ENCODE results near the gene CTNNA3.
"Not testable (repeated sequence)": the region's sequence is repeated elsewhere in the genome, so short reads cannot be mapped to it uniquely, and the experiment has no call there.

Gene CTNNA3

DNA sequence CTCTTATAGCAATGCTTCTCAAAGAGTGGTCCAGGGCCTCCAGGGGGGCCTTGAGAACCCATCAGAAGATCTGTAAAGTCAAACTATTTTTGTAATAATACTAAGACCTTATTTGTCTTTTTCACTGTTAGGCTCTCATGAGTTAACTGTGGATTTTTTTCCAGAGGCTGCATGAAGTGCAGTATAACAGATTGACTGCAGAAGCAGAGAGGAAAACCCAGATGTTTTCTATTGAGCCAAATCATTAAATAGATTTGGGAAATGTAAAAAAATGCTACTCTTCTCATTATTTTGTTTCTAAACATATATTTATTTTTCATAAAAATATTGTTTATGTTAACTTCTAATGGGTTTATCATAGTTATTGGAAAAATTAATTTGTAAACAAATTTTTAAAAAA, 1359.2 kb downstream of the CTNNA3 start:
- DNase-seq: no peak

GRCh38 chr10:66335753-66336152, 1360.2 kb downstream of the CTNNA3 start:
- not testable (repeated sequence) for DNase-seq

DNA sequence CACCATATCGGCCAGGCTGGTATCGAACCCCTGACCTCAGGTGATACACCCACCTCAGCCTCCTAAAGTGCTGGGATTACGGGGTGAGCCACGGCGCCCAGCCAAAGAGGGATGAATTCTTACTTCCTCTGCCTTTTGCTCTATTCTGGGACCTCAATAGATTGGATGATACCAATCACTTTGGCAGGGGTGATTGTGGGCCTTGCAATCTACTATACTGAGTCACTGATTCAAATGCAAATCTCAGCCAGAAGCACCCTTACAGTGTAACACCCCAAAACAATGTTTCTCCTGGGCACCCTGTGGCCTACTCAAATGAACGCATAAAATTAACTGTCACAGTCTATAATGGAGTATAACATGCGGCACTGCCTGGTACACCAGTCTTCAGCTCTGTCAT, 1366.8 kb downstream of the CTNNA3 start:
- no peak for DNase-seq

GRCh38 chr10:66326876-66327275, 1369.1 kb downstream of the CTNNA3 start:
- DNase-seq: no peak

DNA sequence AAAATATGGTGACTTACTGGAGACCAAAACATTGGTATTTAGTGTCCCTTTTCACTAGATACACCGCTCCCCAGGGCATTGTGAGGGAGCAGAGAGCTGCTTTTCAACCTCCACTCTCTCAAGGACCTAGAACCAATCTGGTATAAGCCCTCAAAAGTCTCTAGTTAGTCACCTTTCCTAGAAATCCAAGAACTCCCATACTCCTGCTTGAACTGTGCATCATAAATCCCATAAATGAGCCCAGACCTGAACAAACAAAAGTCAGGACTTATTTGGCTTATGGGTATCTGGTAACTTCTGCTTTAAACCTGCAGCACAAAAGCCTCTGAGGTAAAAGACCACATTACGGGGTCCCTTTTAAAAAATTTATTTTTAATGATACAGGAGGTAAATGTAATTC, 1373.2 kb downstream of the CTNNA3 start:
- DNase-seq: no peak

DNA sequence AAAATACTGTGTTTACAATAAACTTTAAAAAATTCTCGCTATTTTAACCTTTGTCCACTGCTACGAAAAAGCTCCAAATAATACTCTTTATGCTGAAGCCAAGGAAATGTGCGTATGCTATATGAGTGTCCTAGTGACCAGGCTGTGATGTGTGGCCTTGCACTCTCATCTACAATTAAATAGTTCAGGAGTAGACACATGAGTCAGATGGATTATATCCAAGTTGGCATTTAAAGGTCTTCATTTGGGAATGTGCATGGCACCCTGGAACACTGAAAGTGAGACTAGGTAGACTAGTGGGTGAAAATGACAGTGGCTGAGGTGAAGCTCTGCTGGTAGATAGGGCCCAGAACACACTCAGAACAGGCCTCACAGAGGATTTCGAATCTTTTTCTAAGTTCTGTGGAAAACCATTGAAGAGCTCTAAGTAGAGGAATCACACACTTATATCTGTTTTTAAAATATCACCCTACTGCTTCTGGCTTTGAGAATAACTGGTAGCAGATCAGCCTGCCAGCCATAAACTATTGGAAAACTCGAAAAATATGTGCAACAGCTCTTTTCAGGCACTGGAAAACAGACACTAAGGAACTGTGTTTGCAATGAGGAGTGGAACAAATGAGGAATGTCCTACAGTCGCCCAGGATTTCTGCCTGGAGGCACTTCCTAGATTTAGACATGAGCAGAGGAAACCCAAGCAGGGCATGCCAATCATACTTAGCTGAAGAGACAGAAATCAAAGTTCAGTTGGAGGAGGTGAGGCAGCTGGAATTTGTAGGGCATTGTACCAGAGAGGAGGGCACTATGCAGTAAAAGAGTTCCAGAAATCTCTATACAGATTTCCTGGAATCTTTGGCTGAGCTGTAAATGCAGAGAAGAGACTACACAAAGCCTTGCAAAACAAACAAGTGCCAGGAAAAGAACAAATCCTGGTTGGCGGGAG, 1374.0 kb downstream of the CTNNA3 start:
- DNase-seq: no peak

DNA sequence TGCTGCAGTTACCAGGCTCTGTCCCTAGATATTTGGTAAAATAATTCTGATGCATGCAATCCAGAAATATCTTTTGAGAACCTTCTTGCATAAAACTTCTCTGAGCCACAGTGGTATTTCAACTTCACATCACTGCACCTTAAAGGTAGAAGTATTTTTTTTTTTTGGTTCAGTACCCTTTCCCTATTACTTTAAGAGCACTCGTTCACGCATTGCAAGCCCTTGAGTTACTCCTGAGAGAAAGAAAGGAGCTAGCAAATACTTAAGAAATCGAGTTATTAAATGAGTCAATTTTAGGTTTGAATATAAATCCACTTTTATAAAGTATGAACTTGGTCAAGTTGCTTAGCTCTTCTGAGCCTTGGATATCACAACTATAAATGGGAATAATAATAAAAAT, 1377.2 kb downstream of the CTNNA3 start:
- DNase-seq: no peak

DNA sequence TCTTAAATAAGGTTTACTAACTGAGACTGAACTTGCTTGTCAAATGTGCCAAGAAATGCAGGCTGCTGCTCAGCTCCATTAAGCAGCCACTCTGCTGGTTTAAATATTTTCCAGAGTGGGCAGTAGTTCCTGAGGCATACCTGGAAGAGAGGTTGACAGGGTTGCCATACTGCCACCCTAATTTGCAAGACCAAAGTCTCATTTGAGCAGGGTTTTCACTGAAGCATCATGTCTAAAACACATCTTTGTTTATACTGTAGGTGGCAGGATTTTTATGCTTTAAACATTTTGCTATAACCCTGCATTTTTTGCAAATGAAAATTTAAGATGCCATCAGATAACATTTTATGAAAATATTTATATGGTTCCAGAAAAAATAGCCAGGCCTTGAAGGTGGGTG, 1388.2 kb downstream of the CTNNA3 start:
- DNase-seq: no peak

DNA sequence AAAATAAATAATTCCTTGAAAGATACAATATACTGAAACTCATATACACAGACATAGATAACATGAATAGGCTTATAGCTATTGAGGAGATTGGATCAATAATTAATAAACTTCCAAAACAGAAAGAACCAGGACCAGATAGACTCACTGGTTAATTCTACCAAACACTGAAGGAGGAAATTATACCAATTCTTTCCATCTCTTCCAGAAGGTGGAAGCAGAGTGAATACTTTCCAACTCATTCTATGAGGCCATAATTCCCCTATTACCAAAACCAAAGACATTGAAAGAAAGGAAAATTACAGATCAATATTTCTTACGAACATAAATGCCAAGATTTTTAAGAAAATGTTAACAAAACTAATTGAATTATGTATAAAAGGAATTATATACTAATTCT, 1394.9 kb downstream of the CTNNA3 start:
- no peak for DNase-seq

DNA sequence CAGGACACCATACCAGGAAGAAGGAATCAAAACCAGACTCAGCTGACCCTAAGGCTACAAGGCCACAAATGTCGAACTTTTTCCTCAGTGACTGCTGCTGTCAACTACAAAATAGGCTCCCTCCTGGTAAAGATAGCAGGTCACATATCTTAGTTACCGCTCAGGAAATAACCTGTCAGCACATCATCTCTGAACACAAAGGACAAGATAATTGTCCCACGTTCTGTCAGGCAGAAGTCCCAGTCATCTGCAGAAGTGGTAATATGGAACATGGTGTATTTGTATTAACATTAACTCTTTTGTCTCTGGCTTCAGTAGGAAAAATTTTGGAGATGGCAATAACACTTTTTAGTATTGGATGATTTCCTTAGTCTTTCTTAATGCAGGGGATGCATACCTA, 1400.4 kb downstream of the CTNNA3 start:
- no peak for DNase-seq

GRCh38 chr10:66294538-66294937, 1401.5 kb downstream of the CTNNA3 start:
- DNase-seq: no peak

DNA sequence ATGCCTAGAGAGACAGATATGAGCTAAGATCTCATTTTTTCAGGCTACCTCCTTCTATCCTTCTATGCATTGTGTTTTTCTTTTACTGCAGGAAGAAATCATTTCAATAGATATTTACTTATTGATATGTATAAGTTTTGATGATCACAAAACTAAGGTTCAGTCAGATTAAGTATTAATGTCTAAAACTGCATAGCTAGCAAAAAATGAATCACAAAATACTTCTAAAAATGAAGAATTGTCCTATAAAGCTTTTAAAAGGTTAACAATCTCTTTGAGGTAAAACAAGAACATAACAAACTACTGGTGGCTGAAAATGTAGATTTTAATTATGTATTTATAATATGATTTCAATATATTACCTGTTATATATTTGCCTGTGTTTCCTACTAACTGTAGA, 1403.1 kb downstream of the CTNNA3 start:
- no peak for DNase-seq

DNA sequence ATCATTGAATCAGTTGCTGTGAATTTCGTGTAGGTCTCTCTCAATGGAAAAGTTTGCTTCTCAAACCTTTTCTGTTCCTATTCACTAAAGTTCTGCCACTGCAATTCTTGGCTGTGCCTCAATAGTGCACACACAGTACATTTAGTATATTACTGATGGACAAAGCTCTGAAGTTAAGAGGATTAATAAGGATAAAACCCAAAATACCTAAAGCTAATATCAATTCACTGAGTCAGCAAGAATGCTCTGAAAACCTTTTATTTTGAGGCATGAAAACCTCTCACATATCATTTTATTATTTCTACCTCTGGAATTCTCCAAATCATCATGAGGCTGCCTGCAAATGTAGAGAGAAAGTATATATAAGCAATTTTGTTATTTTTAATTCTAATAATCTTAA, 1403.5 kb downstream of the CTNNA3 start:
- DNase-seq: no peak

- no peak for DNase-seq
These were observed 1404.9 kb downstream of the CTNNA3 start for GRCh38 chr10:66291133-66291532.

DNA sequence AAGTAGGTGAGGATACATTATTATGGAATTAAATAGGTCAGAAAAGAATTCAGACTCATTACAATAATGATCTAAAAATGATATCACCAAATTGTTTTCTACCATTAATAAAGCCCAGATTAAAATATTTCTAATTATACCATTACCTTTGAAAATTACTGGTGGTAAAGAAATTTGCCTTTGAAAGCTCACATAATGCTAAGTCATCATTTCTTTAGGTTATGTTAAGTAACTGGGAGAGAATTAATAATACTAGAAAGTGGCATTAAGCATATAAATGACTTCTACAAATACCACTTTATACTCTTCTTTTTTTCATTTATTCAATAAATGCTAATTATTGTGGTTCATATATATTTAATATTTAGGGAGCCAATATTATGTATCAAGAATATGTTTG, 1411.4 kb downstream of the CTNNA3 start:
- DNase-seq: no peak

GRCh38 chr10:66283874-66284464, 1412.0 kb downstream of the CTNNA3 start:
- DNase-seq: no peak

DNA sequence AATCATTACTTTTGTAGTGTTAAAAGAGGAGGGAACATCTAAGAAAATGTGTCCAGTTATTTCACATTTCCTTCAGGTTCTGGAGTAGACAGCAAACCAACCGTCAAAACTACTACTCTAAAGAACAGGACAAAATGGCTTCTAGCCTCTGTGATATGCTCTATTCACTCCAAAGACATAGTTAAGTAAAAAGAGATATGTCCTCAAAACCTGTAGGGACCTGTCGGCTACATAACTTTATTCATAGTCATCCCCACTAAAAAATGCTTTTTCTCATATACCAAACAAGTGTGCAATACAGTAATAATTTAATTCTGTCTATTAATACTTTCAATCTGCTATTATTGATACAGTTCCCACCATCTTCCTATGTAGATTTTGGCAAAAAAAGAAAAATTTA, 1412.9 kb downstream of the CTNNA3 start:
- no peak for DNase-seq

DNA sequence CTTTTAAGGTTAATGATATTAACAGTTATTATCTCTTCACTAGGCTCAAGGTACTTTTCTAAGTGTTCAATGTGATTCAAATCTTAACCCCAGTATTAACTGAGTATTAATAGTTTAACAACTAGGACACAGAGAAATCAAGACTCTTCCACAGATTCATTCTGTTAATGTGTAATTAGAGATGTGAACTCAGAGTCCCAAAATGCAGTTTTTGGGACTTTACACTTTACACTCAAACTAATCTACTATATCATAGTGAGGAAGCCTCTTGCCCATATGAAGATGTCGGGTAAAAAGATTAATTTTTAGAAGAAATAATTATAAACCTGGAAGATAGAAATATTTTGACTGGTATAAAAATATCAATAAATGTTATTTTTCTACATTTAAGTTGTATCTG, 1414.7 kb downstream of the CTNNA3 start:
- DNase-seq: no peak

GRCh38 chr10:66277481-66277880, 1418.5 kb downstream of the CTNNA3 start:
- no peak for DNase-seq

DNA sequence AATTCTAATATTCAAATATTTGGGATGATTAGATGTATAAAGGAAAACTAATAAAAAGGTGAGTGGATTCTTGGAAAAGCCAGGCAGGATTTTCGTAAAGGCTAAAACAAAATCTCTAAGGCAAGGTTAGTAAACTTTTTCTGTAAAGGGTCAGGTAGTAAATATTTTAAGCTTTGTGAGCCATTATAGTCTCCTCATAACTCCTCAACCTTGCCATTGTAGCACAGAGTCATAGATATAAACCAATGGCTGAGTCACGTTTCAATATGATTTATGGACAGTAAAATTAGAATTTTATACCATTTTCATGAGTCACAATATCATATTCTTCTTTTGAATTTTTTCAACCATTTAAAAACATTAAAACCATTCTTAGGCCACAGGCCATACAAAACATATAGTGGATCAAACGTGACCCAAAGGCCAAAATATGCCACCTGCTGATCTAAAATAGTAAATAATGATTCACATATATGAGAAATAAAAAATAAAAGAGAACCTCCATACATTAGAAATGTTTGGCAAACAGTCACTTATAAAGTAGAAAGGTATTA, 1422.0 kb downstream of the CTNNA3 start:
- no peak for DNase-seq

DNA sequence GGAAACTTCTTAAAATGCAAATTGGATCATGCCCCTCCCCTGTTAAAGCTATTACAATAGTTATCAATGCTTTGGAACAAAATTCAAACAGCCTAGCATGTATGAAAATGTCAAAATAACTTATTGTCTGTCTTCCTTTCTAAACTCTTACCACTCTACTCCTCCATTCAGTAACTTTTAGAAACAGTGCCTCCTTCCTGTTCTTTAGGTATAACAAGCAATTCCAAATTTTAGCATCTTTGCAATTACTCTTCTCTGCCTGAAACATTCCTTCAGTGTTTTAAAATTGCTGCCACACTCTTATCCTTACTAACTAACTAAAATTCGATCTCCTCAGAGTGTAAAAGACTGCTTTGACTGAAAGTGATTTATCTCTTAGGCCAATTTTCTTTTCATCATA, 1430.6 kb downstream of the CTNNA3 start:
- DNase-seq: no peak

GRCh38 chr10:66259836-66260235, 1436.2 kb downstream of the CTNNA3 start:
- DNase-seq: no peak

DNA sequence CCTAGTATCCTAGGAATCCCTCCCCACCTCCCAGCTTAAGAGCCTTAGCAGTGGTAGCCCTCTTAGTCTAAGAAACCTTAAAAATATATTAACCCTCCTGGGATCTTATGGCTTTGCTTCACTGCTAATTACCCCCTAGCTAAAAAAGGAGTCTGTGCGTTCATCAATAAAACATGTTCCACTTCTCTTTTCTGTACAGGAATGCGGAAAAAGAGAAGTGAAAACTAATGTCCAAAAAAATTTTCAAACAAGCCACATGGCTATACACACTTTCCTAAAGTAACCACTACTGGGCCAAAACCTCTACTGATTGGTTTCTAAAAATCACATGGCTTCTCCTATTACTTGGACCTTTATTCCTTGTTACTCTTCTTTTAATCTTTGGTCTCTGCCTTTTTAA, 1437.3 kb downstream of the CTNNA3 start:
- DNase-seq: no peak

DNA sequence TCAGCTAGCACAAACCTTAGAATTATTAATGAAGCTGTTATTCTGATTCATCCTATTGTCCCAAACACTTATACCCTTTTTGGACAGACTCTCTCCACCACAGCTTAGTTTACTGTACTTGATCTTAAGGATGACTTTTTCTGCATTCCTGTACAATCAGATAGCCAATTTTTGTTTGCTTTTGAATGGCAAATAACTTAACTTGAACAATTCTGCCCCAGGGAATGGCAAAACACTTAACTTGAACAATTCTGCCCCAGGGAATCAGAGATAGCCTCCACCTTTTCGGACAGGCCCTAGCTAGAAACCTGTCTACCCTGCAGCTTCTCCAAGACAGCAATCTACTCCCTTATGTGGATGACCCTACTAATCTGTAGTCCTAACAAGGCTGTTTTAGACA, 1438.2 kb downstream of the CTNNA3 start:
- DNase-seq: no peak

Data from effector CD4-positive, alpha-beta T cell (primary cell).